GM21737 (cell line): ENCODE data around the gene SLC2A13.
"Not testable (repeated sequence)": the region's sequence is repeated elsewhere in the genome, so short reads cannot be mapped to it uniquely, and the experiment has no call there.

Experiments
- ATAC-seq: cut with Tn5 transposase; IDR thresholded peaks from one replicate; pipeline ENCODE4 v1.9.1; 2021; ENCODE audit warnings: mild to moderate bottlenecking, moderate library complexity; ENCODE audit not compliant: unreplicated experiment

Gene SLC2A13

DNA sequence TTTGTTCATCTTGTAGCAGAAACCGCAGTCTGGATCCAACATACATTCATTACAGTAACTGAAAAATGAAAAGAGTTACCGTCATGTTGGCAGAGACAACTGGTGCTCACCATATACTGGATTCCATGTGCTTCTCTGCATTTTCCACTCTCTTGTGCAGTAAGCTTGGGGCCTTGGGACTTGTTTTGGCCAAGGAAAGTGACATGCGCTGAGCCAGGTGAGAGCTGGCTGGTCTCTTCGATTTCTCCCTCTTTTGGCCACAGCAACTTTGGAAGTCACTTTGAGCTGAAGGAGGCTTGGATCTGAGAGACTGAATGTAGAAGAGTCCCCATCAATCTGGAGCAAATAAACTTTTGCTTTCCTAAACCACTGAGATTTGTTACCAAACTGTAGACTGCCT, 275.7 kb downstream of the SLC2A13 start:
- no peak for ATAC-seq

GRCh38 chr12:39824505-39825212, 281.2 kb downstream of the SLC2A13 start:
- ATAC-seq, result no peak

DNA sequence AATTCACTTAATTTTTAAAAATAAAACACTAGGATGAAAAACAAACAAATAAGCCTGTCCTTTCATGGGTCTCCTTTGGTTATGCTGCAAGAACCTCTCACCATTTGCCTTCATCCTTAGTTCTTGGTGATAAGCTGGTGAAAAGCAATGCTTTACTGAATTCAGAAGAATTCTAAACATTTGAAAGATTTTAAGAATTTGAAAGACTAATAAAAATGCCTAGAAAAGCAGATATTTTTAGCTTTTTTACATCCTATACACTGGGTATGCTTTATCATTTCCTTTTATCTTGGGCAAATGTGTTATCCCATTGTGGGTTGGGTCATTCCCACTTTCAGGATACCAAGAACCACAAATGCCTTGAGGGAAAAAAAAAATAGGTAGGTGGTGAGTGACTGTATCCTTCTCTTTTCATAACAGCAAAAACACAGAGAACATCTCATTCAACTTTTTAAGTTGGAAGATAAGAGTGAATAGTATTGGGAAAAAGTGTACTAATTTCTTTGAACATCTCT, 289.2 kb downstream of the SLC2A13 start:
- no peak for ATAC-seq

DNA sequence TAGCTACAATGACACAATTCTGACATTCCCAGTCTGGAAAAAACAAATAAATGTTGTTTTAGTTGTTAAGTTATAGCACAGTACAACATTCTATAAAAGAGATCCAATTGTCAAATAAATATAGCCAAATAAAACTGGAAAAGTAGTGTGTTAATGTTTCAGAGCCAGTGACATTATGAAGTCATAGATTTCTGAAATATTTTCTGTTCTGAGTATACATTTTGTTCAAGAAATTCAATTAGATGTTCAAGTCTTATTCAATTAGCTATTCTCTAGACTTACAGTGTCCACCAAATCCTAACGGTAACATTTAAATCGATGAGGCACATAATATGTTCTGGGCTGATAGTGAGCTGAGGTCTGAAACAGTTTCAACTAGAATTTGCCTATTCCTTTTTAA, 290.1 kb downstream of the SLC2A13 start:
- ATAC-seq, result no peak

- ATAC-seq, result no peak
Observed at GRCh38 chr12:39814626-39815025, 291.3 kb downstream of the SLC2A13 start.

DNA sequence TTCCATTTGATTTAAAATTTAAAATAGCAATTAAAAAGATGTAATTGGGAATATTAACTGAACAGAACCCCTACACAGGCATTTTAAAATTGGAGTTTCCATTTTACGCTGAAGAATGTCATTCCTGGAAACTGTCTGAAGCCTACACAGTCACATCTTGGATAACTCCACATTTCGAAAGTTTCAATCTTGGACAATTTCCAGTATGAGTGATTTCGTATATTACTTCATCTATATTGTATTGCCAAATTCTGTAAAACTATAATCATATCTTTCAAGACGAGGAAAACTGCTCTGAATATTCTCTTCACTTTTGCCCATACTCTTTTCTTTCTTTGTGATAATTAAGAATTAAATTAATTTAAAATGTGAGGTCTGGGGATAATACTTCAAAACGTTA, 292.1 kb downstream of the SLC2A13 start:
- ATAC-seq, result no peak

GRCh38 chr12:39812456-39812855, 293.4 kb downstream of the SLC2A13 start:
- not testable (repeated sequence) for ATAC-seq

DNA sequence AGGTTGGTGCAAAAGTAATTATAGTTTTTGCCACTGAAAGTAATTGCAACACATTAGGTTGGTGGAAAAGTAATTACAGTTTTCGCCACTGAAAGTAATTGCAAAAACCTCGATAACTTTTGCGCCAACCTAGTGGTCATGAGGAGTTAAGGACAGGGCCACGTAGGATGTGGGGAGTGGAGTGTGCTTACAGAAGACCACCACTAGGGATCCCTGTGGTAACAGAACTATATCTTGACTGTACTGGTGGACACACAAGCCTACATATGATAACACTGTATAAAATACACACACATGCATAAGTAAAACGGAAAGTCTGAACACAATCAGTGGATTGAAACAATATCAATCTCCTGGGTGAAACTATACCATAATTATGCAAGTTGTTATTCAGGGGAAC, 298.8 kb downstream of the SLC2A13 start:
- no peak for ATAC-seq

GRCh38 chr12:39805651-39806050, 300.2 kb downstream of the SLC2A13 start:
- ATAC-seq, result no peak

DNA sequence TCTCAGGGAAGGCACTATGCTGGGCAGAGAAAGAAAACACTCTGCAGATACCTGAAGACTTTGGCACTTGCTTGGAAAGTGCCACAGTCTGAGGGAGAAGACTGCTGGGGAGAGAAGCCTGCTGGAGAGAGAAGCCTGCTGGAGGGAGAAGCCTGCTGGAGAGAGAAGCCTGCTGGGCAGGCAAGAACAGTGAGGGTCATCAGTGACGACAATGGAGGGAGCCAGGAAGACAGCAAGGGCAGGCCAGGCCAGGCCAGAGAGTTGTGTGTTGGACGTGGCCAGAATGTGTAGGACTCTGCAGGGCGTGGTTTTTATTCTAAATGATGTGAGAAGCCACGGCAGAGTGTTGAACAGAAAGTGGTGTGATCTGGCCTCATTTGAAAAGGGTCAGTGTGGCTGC, 301.0 kb downstream of the SLC2A13 start:
- ATAC-seq, result no peak

GRCh38 chr12:39804479-39804878, 301.4 kb downstream of the SLC2A13 start:
- ATAC-seq, result no peak

DNA sequence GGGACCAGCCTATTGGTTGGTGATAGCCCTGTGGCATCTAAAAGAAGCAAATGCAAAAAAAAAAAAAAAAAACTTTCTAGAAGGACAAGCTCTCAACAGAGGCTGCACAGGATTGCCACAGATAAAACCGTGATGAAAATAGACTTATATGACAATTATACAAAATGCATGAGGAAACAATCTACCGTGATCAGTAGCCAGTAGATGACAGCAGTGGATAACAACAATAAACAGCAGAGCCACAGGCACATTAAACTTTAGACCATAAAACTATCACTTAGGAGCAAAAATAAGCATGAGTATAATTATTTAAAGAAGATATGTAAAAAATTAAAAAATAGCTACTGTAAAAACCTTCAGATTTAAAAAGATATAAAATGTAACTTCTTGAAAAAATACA, 302.7 kb downstream of the SLC2A13 start:
- ATAC-seq, result no peak

DNA sequence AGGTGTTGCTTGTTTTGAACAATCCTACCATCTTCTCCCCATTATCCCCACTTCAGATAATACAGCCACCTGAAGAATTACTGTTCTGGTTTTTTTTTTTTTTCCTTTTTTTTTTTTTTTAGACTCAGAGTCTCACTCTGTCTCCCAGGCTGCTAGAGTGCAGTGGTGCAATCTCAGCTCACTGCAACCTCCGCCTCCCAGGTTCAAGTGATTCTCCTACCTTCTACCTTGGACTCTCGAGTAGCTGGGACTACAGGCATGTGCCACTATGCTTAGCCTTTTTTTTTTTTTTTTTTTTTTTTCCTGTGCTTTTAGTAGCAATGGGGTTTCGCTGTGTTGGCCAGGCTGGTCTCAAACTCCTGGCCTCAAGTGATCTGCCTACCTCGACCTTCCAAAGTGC, 306.9 kb downstream of the SLC2A13 start:
- ATAC-seq, result no peak

- ATAC-seq, result no peak
Observed at GRCh38 chr12:39798429-39798828, 307.5 kb downstream of the SLC2A13 start.

GRCh38 chr12:39795481-39795880, 310.4 kb downstream of the SLC2A13 start:
- no peak for ATAC-seq

GRCh38 chr12:39792938-39793337, 312.9 kb downstream of the SLC2A13 start:
- no peak for ATAC-seq

GRCh38 chr12:39788239-39788638, 317.6 kb downstream of the SLC2A13 start:
- ATAC-seq, result no peak

DNA sequence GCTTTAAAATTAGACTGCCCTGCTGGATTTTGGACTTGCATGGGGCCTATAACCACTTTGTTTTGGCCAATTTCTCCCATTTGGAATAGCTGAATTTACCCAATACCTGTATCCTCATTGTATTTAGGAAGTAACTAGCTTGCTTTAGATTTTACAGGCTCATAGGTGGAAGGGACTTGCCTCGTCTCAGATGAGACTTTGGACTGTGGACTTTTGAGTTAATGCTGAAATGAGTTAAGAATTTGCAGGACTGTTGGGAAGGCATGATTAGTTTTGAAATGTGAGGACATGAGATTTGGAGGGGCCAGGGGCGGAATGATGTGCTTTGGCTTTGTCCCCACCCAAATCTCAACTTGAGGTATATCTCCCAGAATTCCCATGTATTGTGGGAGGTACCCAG, 320.1 kb downstream of the SLC2A13 start:
- not testable (repeated sequence) for ATAC-seq

GRCh38 chr12:39782026-39782545, 323.8 kb downstream of the SLC2A13 start:
- ATAC-seq, result no peak

DNA sequence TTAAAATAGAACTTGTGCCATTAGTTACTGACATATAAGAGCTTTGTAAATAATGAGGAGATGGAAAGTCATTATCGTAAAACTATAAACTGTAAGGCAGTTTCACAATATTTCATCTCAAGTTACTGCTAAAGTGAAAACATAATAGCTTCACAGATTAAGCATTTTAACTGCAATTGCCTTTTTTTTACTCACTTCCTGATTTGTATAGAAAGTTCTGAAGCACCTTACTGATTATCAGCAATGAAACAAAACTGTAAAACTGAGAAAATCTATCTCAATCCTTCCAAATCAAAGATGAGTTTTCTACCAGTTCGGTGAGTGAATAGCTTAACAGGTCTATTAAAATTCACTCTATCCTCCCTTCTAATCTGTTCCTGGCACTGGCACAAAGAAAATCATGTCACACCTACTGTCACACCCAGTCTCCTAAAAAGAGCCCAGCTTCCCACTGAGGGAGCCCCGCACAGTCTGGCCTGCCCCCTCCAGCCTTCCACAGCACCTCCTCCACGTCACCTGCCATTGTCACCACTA, 324.9 kb downstream of the SLC2A13 start:
- ATAC-seq, result no peak

DNA sequence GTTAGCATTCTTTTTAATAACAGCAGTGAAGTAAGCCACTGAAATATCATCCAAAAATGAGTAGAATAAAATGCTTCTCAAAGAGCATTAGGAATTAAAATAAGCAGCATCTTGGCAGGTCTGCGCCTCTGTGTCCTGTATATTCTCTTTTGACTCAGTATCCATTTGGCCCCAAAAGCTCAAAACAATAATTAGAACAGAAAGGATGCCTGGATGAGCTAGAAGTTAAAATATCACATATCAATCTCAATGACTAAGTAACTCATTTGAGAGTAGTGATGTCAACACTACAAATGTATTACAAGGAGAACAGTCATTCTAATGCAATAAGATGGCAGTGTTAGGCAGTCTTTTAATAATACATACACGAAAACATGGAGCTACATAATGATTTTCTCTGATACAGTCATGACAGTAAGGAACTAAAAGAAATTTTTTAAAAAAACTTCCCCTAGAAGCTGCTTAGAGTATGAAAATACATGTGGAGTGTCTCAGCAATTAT, 325.4 kb downstream of the SLC2A13 start:
- ATAC-seq, result no peak

GRCh38 chr12:39779768-39780340, 326.0 kb downstream of the SLC2A13 start:
- no peak for ATAC-seq
